ENCODE results near the gene NEGR1. TPM values are rescaled to one million over a fixed set of nuclear protein-coding genes. Genes with fewer than 3 reads are reported as not detected.

NEGR1 gene
- total RNA-seq, result 15.7 and 36.2 TPM in 2 replicates

DNA sequence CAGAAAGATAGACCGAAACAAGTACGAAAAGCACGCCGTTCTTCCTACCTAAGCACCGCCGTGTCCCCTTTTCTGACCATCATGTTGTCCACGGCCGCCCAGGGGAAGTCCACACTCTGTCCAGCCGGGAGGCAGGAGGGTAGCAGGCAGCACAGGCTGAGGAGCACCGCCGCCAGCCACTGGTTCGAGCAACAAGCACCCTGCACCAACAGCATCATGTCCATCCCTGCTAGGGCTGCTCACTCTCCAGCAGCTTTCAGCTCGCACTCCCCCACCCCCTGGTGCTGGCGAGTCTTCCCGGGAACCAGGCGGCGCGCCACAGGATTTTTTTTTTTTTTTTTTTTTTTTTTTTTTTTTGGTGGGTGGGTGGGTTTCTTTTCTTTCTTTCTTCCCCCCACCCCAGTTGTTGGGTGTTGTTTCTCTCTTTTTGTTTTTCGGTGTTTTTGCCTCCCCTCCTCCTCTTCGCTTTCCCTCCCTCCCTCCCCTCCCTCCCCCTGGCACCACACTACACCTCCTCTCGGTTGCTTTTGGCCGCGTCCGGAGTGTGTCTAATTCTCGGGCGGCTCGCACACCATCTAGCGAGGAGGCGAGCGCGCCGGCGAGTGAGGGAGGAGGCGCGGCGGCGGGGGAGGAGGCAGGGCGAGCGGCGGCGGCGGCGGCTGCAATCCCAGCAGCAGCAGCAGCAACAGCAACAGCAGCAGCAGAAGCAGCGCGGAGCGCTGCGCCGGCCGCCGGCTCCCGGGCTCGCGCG is at the start of gene NEGR1:
NEGR1 (minus strand) TSS at position 269 of the 751 bp plus-strand sequence.

Measured in smooth muscle cell of the pulmonary artery (primary cell).